HEK293T (cell line): Measurements from ENCODE around the gene XPNPEP3.
"Not testable (repeated sequence)": the region's sequence is repeated elsewhere in the genome, so short reads cannot be mapped to it uniquely, and the experiment has no call there.

Experiments used
- CTCF ChIA-PET: fragments of 350-600 bp; formaldehyde crosslinking; extraction: SDS; loops from one replicate; lab custom pipeline; 2021; ENCODE audit warnings: antibody characterized with exemption, inconsistent platforms; lab: Yijun Ruan, JAX
- POLR2A ChIA-PET: fragments of 350-600 bp; formaldehyde crosslinking; extraction: SDS; loops from one replicate; lab custom pipeline; 2020; ENCODE audit warnings: antibody characterized with exemption, inconsistent platforms; lab: Yijun Ruan, JAX
- DNase-seq: peaks from one replicate; pipeline ENCODE4 v3.0.0; 2012; ENCODE audit warnings: mixed read lengths; ENCODE audit errors: extremely low spot score
- ARNT ChIP-seq: fragments of 450-650 bp; IDR thresholded peaks from 2 replicates; pipeline ENCODE4 v1.6.1; 2017; ENCODE audit warnings: mild to moderate bottlenecking
- BHLHE40 ChIP-seq: fragments of 450-650 bp; IDR thresholded peaks from 2 replicates; pipeline ENCODE4 v1.6.1; 2016; ENCODE audit warnings: mild to moderate bottlenecking, moderate library complexity, borderline replicate concordance
- CTBP1 ChIP-seq: fragments of 450-650 bp; IDR thresholded peaks from 2 replicates; pipeline ENCODE4 v1.6.1; 2016; ENCODE audit warnings: borderline replicate concordance
- ELF4 ChIP-seq: fragments of 450-650 bp; IDR thresholded peaks from 2 replicates; pipeline ENCODE4 v1.6.1; 2017; ENCODE audit warnings: antibody characterized with exemption
- FOXA1 ChIP-seq: fragments of 450-650 bp; IDR thresholded peaks from 2 replicates; pipeline ENCODE4 v1.6.1; 2016; ENCODE audit warnings: mild to moderate bottlenecking
- FOXK2 ChIP-seq: fragments of 450-650 bp; IDR thresholded peaks from 2 replicates; pipeline ENCODE4 v1.6.1; 2016; ENCODE audit warnings: mild to moderate bottlenecking
- FOXM1 ChIP-seq: fragments of 450-650 bp; IDR thresholded peaks from 2 replicates; pipeline ENCODE4 v1.6.1; 2017; ENCODE audit warnings: mild to moderate bottlenecking, borderline replicate concordance
- HDGF ChIP-seq: fragments of 450-650 bp; IDR thresholded peaks from 2 replicates; pipeline ENCODE4 v1.6.1; 2017; ENCODE audit warnings: antibody characterized with exemption, borderline replicate concordance
- L3MBTL2 ChIP-seq: fragments of 450-650 bp; conservative IDR thresholded peaks from 2 replicates; pipeline ENCODE4 v1.6.1; 2016; ENCODE audit warnings: mild to moderate bottlenecking
- LEF1 ChIP-seq: fragments of 450-650 bp; IDR thresholded peaks from 2 replicates; pipeline ENCODE4 v1.6.1; 2017; ENCODE audit warnings: mild to moderate bottlenecking, borderline replicate concordance
- NFRKB ChIP-seq: fragments of 450-650 bp; IDR thresholded peaks from 2 replicates; pipeline ENCODE4 v1.6.1; 2016; ENCODE audit warnings: mild to moderate bottlenecking, moderate library complexity
- PKNOX1 ChIP-seq: fragments of 450-650 bp; IDR thresholded peaks from 2 replicates; pipeline ENCODE4 v1.6.1; 2016
- SP1 ChIP-seq: fragments of 450-650 bp; IDR thresholded peaks from 2 replicates; pipeline ENCODE4 v1.6.1; 2017
- SUZ12 ChIP-seq: fragments of 450-650 bp; IDR thresholded peaks from 2 replicates; pipeline ENCODE4 v1.6.1; 2016; ENCODE audit warnings: mild to moderate bottlenecking
- TARDBP ChIP-seq: fragments of 450-650 bp; IDR thresholded peaks from 2 replicates; pipeline ENCODE4 v1.6.1; 2016
- ZNF384 ChIP-seq: fragments of 450-650 bp; IDR thresholded peaks from 2 replicates; pipeline ENCODE4 v1.6.1; 2016

XPNPEP3 gene

GRCh38 chr22:40867109-40867508 lies 10.2 kb downstream of the XPNPEP3 start:
- no peak for TF ChIP-seq FOXK2
- TF ChIP-seq BHLHE40 = no peak
- TF ChIP-seq FOXA1 = no peak
- no peak for TF ChIP-seq TARDBP
- no peak for TF ChIP-seq HDGF
- POLR2A ChIA-PET = interaction anchor here (3.3 kb wide), 1 partner anchor 9 kb away, joined by 29 read pairs; the partner anchor contains the start of genes ST13 and XPNPEP3
- CTCF ChIA-PET = no interaction called here
- DNase-seq = no peak

- DNase-seq, CTCF ChIA-PET: not testable (repeated sequence)
- POLR2A ChIA-PET = interaction anchor here (3.3 kb wide), 1 partner anchor 10 kb away, joined by 29 read pairs; the partner anchor contains the start of genes ST13 and XPNPEP3
Measured at GRCh38 chr22:40868379-40868778, 11.4 kb downstream of the XPNPEP3 start.

- TF ChIP-seq SUZ12 (no peak), L3MBTL2 (no peak), NFRKB (no peak), LEF1 (no peak), BHLHE40 (no peak), SP1 (no peak), FOXM1 (no peak), FOXK2 (no peak), ARNT (no peak), ZNF384 (no peak), PKNOX1 (no peak), FOXA1 (no peak)
- DNase-seq = no peak
- ChIA-PET POLR2A (interaction anchor here (0.9 kb wide), 1 partner anchor 19 kb away, joined by 3 read pairs; no protein-coding TSS in a partner anchor), CTCF (no interaction called here)
Measured at GRCh38 chr22:40874016-40874415, 17.1 kb downstream of the XPNPEP3 start.

GRCh38 chr22:40875111-40875510 lies 18.2 kb downstream of the XPNPEP3 start:
- CTCF ChIA-PET = no interaction called here
- TF ChIP-seq NFRKB (no peak), PKNOX1 (no peak), SP1 (no peak), BHLHE40 (no peak), HDGF (no peak), TARDBP (no peak), FOXA1 (no peak), SUZ12 (no peak), FOXK2 (no peak), FOXM1 (no peak), L3MBTL2 (no peak), ELF4 (no peak), LEF1 (no peak)
- no peak for DNase-seq
- POLR2A ChIA-PET = no interaction called here

GRCh38 chr22:40876907-40877306 lies 20.0 kb downstream of the XPNPEP3 start:
- CTCF ChIA-PET = no interaction called here

GRCh38 chr22:40877488-40877887 lies 20.5 kb downstream of the XPNPEP3 start:
- TF ChIP-seq ELF4 (no peak), NFRKB (no peak), CTBP1 (no peak), HDGF (no peak), BHLHE40 (no peak), TARDBP (no peak), PKNOX1 (no peak), LEF1 (no peak), SP1 (no peak), SUZ12 (no peak), L3MBTL2 (no peak), ZNF384 (no peak), FOXM1 (no peak), ARNT (no peak), FOXK2 (no peak), FOXA1 (no peak)
- ChIA-PET CTCF (no interaction called here), POLR2A (no interaction called here)
- DNase-seq = no peak

More at GRCh38 chr22:40876907-40877306, 20.0 kb downstream of the XPNPEP3 start:
- TF ChIP-seq FOXM1 (no peak), NFRKB (no peak), CTBP1 (no peak), SUZ12 (no peak), LEF1 (no peak), BHLHE40 (no peak), ARNT (no peak), SP1 (no peak), HDGF (no peak)
- POLR2A ChIA-PET = no interaction called here
- no peak for DNase-seq

- POLR2A ChIA-PET = no interaction called here
- CTCF ChIA-PET = no interaction called here
- TF ChIP-seq CTBP1 = no peak
- no peak for DNase-seq
Measured at GRCh38 chr22:40878922-40879321, 22.0 kb downstream of the XPNPEP3 start.
